ENCODE results near the gene SMYD2. TPM values are rescaled to one million over a fixed set of nuclear protein-coding genes. Genes with fewer than 3 reads are reported as not detected.

SMYD2 gene
- total and polyA plus RNA-seq, 2 donors (not counting 3 experiments of a cell fraction or from before 2014, with no cell fraction given): 8.0 to 20.9 TPM

- dilution Hi-C loops (cut with MboI; ENCODE audit: extremely low pct_ligation_motif_present, low sequenced_read_pairs): no loop called here
- no peaks in the 10 kb centered on the region for H4K20me1 ChIP-seq (replicated peaks; ENCODE audit: control insufficient read depth, extremely low read depth, insufficient read depth, low read length)
These were observed 30.1 kb downstream of the SMYD2 start for GRCh38 chr1:214310777-214311690.

More at GRCh38 chr1:214310777-214311690, 30.1 kb downstream of the SMYD2 start:
- Histone ChIP-seq H3K9ac (replicated peaks; ENCODE audit: extremely low read depth, insufficient read depth, low read length) (no peak overlapping the region), H3K27me3 (ENCODE audit: control insufficient read depth in 2 of 2, insufficient read depth in 2 of 2, low read length in 2 of 2) (no peaks in the 10 kb centered on the region), H3K9me1 (replicated peaks; ENCODE audit: control insufficient read depth, extremely low read depth, insufficient read depth, low read length) (no peaks in the 10 kb centered on the region), H3K27ac (ENCODE audit: insufficient read depth, low read depth, low read length) (no peak overlapping the region), H3K9me3 (replicated peaks; ENCODE audit: control insufficient read depth, insufficient read depth, low read length) (no peaks in the 10 kb centered on the region), H3K79me2 (ENCODE audit: control insufficient read depth, insufficient read depth, low read length) (no peaks in the 10 kb centered on the region), H3K4me3 (replicated peaks in 1 of 3; ENCODE audit: insufficient read depth in 1 of 3, low read depth in 1 of 3, low read length in 3 of 3) (no peak overlapping the region), H2AFZ (ENCODE audit: low read depth, low read length) (no peak overlapping the region), H3K4me2 (ENCODE audit: insufficient read depth, low read length) (no peak overlapping the region), H3K4me1 (ENCODE audit: control insufficient read depth, extremely low read depth, insufficient read depth, low read length) (no peaks in the 10 kb centered on the region), H3K36me3 (ENCODE audit: control insufficient read depth in 2 of 2, extremely low read depth in 1 of 2, insufficient read depth in 2 of 2, low read length in 2 of 2) (no peaks in the 10 kb centered on the region)
- FAIRE-seq (no peak), DNase-seq (ENCODE audit: low read depth, low spot score) (no peak)
- CTCF ChIA-PET: interaction anchor here (0.7 to 10.2 kb wide), 5 partner anchors 13 to 97 kb away, joined by 3 to 85 read pairs (median 3); no protein-coding TSS in a partner anchor
- POLR2A ChIA-PET: no interaction called here
- intact Hi-C loops (cut with micrococcal nuclease): no loop called here
- TF ChIP-seq POLR2AphosphoS5 (IDR thresholded peaks at IDR 0.05; ENCODE audit: insufficient read depth, low read depth, low read length) (no peak), JUN (IDR thresholded peaks at IDR 0.05; ENCODE audit: borderline replicate concordance, insufficient read depth, insufficient read length, low read depth) (no peak), POLR2A (IDR thresholded peaks at IDR 0.05; ENCODE audit: low read depth, low read length) (no peak), MAX (IDR thresholded peaks at IDR 0.05; ENCODE audit: insufficient read depth, insufficient read length) (no peak), GATA2 (IDR thresholded peaks at IDR 0.05; ENCODE audit: insufficient read depth, insufficient read length, low read depth, low read length) (no peak), EZH2 (IDR thresholded peaks at IDR 0.05; ENCODE audit: borderline replicate concordance, low read depth, low read length, severe bottlenecking) (no peak), CTCF (IDR thresholded peaks at IDR 0.05; ENCODE audit: extremely low read depth in 1 of 2, insufficient read depth in 1 of 2, low read depth in 1 of 2, low read length in 2 of 2) (no peak), FOS (IDR thresholded peaks at IDR 0.05; ENCODE audit: borderline replicate concordance, insufficient read depth, low read length) (no peak), MYC (IDR thresholded peaks at IDR 0.05; ENCODE audit: low read depth, low read length) (no peak)
- BruUV-seq (replicated peaks): no TSS peak
